Skeletal muscle satellite cell (primary cell): ENCODE measurements around the gene CSAD.

ENCODE experiments used
- H3K27me3 ChIP-seq: 2 replicates; pipeline ENCODE4 v1.7.0; 2013; ENCODE audit warnings: low read length; ENCODE audit not compliant: control insufficient read depth, insufficient read depth
- H3K36me3 ChIP-seq: 2 replicates; pipeline ENCODE4 v1.7.0; 2013; ENCODE audit warnings: mild to moderate bottlenecking, control low read depth, low read length; ENCODE audit not compliant: insufficient read depth
- H3K4me1 ChIP-seq: 2 replicates; pipeline ENCODE4 v1.7.0; 2013; ENCODE audit warnings: low read length; ENCODE audit not compliant: control insufficient read depth, insufficient read depth
- H3K4me2 ChIP-seq: 2 replicates; pipeline ENCODE4 v1.7.0; 2013; ENCODE audit warnings: mild to moderate bottlenecking, low read length
- H3K4me3 ChIP-seq: 2 replicates; pipeline ENCODE4 v1.7.0; 2013; ENCODE audit warnings: low read length
- H3K9ac ChIP-seq: 2 replicates; pipeline ENCODE4 v1.7.0; 2013; ENCODE audit warnings: mild to moderate bottlenecking, low read depth, low read length, moderate library complexity
- H3K9me3 ChIP-seq: replicated peaks from 2 replicates; pipeline ENCODE4 v1.7.0; 2013; ENCODE audit warnings: mild to moderate bottlenecking, control low read depth, low read length

CSAD gene

DNA sequence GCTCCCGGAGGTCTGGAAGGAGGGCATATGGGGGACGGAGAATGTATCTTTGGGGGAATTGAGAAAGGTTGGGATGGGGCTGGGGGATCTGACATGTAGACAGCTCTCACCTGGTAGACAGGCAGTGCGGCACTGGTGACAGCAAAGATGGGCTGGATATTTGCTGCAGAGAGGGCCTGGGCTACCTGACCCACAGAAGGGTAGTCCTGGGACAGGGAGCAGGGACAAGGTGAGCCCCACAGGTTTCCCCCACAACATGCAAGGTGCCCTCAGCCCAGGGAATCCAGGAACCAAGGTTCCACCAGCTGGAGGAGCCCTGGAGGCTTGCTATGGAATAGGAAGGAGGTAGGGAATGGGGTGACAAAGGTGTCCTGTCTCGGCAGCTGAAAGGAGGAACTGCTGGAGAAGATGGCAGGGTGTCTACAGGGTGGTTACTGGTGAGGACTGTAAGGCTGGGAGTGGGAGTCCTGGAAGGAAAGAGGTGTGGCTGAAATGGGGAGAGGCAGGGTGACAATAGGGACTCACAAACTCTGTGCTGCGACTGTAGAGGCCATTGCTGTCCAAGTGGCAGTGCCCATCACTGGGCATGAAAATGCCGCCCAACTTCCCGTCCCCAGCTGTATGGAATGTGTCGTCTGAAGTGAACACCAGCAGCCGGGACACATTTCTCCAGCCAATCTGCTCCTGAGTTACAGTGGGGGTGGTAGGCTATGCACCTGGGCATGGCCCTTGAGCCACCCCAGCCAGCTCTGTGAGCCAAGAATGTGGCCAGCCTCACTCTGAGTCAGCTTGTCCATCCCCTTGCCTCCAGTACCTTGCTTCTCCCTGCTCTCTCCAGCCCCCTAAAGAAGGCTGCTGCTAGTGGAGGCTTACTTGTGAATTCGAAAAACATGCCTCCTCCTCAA, 15.0 kb upstream of the CSAD start:
- Histone ChIP-seq H3K4me1 (peaks cover 13% of the 10 kb centered on the region), H3K9ac (no peak overlapping the region), H3K36me3 (peaks cover 8% of the 10 kb centered on the region), H3K4me2 (no peak overlapping the region), H3K27me3 (no peaks in the 10 kb centered on the region), H3K9me3 (no peaks in the 10 kb centered on the region), H3K4me3 (no peak overlapping the region)

DNA sequence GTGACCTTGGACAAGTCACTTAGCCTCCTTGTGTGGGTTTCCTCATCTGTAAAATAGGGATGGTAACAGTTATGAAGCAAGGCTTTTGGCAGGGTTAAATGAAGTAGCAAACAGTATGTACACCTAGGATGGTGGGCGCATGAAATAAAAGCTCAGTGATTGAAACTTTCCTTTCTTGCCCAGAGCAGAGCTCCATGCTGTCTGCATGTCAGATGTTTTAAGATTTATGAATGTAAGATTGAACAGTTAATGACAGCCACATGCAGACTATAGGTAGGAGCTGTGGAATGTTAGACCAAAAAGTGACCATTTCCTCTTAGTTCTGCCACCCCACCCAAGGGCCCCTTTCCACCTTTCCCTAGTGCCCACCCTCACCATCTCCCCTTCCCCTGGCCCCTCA, 14.2 kb upstream of the CSAD start:
- peaks cover 8% of the 10 kb centered on the region for H3K36me3 ChIP-seq
- H3K4me1 ChIP-seq = peaks cover 15% of the 10 kb centered on the region
- no peak overlapping the region for H3K4me3 ChIP-seq

GRCh38 chr12:53193985-53194716, 13.4 kb upstream of the CSAD start:
- H3K36me3 ChIP-seq = peaks cover 8% of the 10 kb centered on the region
- H3K4me2 ChIP-seq = no peak overlapping the region
- no peaks in the 10 kb centered on the region for H3K9me3 ChIP-seq
- peaks cover 16% of the 10 kb centered on the region for H3K4me1 ChIP-seq
- no peak overlapping the region for H3K9ac ChIP-seq
- H3K27me3 ChIP-seq = no peaks in the 10 kb centered on the region
- H3K4me3 ChIP-seq = no peak overlapping the region

More for the DNA sequence above, 14.2 kb upstream of the CSAD start:
- Histone ChIP-seq H3K9ac (no peak overlapping the region), H3K9me3 (no peaks in the 10 kb centered on the region), H3K27me3 (no peaks in the 10 kb centered on the region), H3K4me2 (no peak overlapping the region)

DNA sequence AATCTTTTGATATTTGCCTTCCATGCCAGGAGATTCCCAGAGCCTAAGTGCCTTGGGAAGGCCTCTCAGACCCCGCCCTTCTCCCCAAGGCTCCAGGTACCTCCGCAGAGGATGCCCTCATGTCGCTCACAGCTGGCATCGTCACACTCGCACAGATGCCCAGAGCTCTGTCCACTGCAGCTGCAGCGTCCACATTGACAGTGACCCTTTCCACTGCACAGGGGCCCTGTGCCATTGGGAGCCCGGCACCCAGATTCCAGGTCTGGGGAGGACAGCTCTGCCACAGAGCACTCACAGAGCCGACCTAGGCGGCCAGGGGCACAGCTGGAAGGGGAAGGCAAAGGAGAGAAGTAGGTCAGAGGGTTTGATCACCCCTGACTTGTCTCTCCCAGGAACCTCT, 12.3 kb upstream of the CSAD start:
- H3K36me3 ChIP-seq = peaks cover 19% of the 10 kb centered on the region
- H3K4me1 ChIP-seq = peaks cover 15% of the 10 kb centered on the region
- H3K27me3 ChIP-seq = no peaks in the 10 kb centered on the region
- no peak overlapping the region for H3K9ac ChIP-seq
- H3K4me2 ChIP-seq = no peak overlapping the region
- H3K9me3 ChIP-seq = no peaks in the 10 kb centered on the region
- H3K4me3 ChIP-seq = no peak overlapping the region

DNA sequence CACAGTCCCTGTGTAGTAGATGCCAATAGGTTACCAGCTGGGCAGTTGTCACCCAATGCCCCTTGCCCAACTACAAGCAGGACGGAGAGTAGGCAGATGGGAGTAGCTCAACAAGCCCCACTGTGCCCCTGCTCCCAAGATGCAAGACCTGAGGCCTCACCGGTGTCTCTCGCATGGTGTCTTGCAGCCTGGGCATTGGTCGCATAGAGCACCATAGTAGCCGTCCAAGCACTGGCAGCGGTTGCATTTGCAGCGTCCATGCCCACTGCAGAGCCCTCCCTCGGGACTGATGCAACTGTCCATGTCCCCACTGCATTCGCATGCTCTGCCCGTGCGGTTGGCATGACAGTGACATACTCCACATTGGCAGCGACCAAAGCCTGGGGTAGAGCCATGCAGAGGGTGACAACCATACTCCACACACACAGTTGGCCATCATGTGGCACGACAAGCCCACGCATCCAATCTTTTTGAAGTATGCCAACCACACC, 11.9 kb upstream of the CSAD start:
- Histone ChIP-seq H3K27me3 (no peaks in the 10 kb centered on the region), H3K4me3 (no peak overlapping the region), H3K4me2 (no peak overlapping the region), H3K4me1 (peaks cover 11% of the 10 kb centered on the region), H3K9ac (no peak overlapping the region), H3K36me3 (peaks cover 23% of the 10 kb centered on the region), H3K9me3 (no peaks in the 10 kb centered on the region)

DNA sequence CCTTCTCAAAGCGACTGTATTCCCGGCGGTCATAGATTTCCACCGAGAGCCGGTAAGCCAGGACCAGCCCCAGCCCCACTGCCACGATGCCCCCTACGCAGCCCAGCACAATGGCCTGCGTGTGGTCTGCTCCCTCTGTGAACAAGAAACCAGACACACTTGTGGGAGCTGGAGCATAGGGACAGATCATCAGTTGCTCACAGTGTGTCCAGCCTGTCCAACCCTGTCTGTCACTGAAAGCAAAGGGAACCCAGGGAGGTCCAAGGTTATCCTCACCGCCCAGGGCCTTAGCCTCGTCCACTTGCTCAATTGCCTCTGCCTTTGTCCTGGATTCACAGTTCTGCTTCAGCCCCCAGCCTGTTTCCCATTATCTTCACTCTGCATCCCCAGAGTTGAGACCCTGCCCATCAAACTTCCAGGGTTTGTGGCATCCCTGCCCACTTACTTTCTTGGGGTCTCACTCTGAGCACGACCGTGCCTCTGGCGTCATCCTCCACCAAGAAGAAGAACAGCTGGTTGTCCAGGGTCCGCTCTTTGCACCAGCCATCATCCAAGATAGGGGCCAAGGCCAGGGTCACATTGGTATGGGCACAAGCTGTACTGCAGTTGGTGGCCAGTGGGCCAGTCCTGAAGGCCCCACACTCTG, 11.3 kb upstream of the CSAD start:
- peaks cover 29% of the 10 kb centered on the region for H3K36me3 ChIP-seq
- H3K27me3 ChIP-seq = no peaks in the 10 kb centered on the region
- no peaks in the 10 kb centered on the region for H3K9me3 ChIP-seq
- peaks cover 8% of the 10 kb centered on the region for H3K4me1 ChIP-seq
- H3K9ac ChIP-seq = no peak overlapping the region
- H3K4me3 ChIP-seq = no peak overlapping the region
- no peak overlapping the region for H3K4me2 ChIP-seq

DNA sequence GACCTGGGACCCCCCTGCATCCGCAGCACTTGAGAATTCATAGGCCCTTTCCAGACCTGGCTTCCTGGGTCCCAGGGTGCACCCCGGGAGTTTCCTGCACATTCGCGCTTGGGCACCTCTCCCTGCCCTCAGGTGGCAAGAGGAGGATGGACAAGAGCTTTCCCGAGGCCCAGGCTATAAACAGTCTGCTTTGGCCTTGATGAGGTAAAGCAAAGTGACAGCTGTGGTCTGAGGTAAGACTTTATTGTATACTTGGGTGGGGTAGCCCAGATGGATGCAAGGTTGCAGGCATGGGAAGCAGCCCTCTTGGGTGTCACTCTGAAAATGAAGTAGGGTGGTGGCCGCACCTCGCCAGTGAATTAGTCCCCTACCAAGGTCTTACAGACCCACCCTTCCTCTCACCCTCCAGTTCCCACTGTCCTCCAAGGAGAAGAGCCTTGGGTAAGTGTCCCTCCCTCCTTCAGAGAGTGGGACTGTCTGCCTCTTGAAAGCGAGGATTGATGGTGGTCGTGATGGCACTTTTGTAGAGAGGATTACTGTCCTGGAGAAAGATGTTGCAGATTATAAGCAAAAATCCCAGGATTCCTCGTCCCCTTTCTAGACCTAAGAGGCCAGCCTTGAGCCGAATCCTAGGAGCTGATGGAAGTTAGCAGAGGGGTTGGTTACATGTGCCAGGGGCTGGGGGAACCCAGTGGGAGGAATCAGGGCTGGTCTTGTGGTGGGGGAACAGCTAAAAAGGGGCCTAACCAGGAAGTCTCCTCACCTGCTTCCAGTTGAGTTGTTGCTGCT, 10.6 kb upstream of the CSAD start:
- H3K4me1 ChIP-seq = peaks cover 7% of the 10 kb centered on the region
- H3K4me3 ChIP-seq = no peak overlapping the region
- H3K27me3 ChIP-seq = no peaks in the 10 kb centered on the region
- H3K9ac ChIP-seq = no peak overlapping the region
- H3K4me2 ChIP-seq = no peak overlapping the region
- peaks cover 36% of the 10 kb centered on the region for H3K36me3 ChIP-seq
- H3K9me3 ChIP-seq = no peaks in the 10 kb centered on the region

DNA sequence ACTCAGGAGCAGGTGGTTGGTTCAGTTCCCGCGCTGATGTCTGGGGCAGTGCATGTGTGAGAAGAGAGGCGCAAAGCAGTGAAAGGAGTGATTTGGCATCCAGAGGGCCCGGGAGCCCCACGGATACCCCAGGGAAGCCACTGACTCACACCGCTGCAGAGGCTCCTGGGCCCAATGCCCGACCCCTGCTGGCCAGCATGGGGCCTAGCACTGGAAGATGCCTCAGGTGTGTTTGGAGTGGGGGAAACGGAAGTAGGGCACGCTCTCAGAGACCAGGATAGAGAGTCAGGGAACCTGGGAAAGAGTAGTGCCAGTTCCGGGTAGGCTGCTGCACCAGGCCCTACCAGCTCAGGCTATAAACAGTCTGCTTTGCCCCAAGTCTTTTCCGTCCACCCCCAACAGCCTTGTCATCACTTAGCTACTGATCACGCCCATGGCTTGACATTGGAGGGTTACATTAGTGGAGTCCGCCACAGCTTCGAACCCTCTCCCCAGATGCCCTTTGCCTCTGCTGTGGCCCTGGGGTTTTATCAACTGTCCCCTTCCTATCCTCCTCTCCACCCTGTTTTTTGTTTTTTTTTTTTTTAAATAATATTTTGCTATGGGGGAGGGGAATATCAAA, 9.5 kb upstream of the CSAD start:
- Histone ChIP-seq H3K9me3 (no peaks in the 10 kb centered on the region), H3K9ac (no peak overlapping the region), H3K4me3 (no peak overlapping the region), H3K27me3 (no peaks in the 10 kb centered on the region), H3K4me1 (peaks cover 4% of the 10 kb centered on the region), H3K4me2 (no peak overlapping the region), H3K36me3 (peaks cover 47% of the 10 kb centered on the region)

GRCh38 chr12:53187145-53187899, 6.6 kb upstream of the CSAD start:
- no peak overlapping the region for H3K4me3 ChIP-seq
- H3K4me2 ChIP-seq = no peak overlapping the region
- peaks cover 72% of the 10 kb centered on the region for H3K36me3 ChIP-seq

DNA sequence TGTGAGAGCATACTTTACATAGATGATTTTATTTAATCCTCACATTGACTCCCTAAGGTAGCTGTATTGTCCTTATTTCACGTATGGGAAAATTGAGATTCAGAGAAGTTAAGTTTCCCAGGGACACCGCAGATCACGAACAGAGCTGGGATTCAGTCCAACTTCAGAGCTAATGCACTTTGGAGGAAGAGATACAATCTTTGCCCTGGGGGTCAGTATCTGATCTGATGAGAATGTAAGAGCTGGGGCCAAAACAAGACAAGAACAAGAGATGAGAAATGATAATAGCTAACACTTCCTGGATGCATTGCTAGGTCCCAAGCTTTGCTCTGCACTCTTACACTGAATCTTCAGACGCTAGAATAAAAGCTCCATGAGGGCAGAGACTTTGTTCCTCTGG, 6.0 kb upstream of the CSAD start:
- H3K9ac ChIP-seq = no peak overlapping the region
- peaks cover 76% of the 10 kb centered on the region for H3K36me3 ChIP-seq
- no peaks in the 10 kb centered on the region for H3K27me3 ChIP-seq
- no peak overlapping the region for H3K4me2 ChIP-seq
- H3K9me3 ChIP-seq = no peaks in the 10 kb centered on the region
- peaks cover 18% of the 10 kb centered on the region for H3K4me1 ChIP-seq
- H3K4me3 ChIP-seq = no peak overlapping the region

More at GRCh38 chr12:53187145-53187899, 6.6 kb upstream of the CSAD start:
- Histone ChIP-seq H3K9me3 (no peaks in the 10 kb centered on the region), H3K9ac (no peak overlapping the region), H3K4me1 (peaks cover 13% of the 10 kb centered on the region), H3K27me3 (no peaks in the 10 kb centered on the region)
